Upper lobe of left lung (tissue), 4 donors: Measurements from ENCODE around the gene ZBTB40.

ENCODE experiments used
- EP300 ChIP-seq, 4 donors: sonication (generic); formaldehyde crosslinking; IDR thresholded peaks; one replicate each; pipeline ENCODE4 v1.5.1; 2017; ENCODE audit warnings: antibody characterized with exemption in 4 of 4, control low read depth in 2 of 4
- TF ChIP-seq, protein P1 (sequence below), 6 experiments: fragments of 450-650 bp in 4 of 6; fragments of 200-600 bp in 2 of 6; sonication (generic) in 2 of 6; IDR thresholded peaks; one replicate each; pipeline ENCODE4 v1.5.1; 2016 to 2019; ENCODE audit warnings: antibody characterized with exemption in 6 of 6

DNA sequence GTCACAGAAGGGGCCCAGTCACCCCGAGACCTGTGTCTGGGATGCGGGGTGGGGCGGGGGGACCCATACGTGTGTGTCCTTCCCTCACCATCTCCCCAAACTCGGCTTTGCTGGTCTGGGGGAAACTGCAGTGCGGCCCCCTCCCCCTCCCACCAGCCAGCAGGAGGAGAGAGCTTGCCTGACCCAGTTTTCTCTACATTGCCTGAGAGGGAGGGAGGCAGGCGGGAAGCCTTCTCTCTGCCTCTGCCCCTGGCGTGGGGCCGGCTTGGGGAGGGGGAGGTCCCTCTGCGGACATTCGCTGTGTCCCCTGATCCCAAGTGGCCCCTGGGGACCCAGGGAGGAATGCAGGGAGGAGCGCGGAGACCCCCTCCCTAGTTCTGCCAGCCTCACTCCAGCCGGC, 115.5 kb downstream of the ZBTB40 start:
- TF ChIP-seq, protein P1, sequence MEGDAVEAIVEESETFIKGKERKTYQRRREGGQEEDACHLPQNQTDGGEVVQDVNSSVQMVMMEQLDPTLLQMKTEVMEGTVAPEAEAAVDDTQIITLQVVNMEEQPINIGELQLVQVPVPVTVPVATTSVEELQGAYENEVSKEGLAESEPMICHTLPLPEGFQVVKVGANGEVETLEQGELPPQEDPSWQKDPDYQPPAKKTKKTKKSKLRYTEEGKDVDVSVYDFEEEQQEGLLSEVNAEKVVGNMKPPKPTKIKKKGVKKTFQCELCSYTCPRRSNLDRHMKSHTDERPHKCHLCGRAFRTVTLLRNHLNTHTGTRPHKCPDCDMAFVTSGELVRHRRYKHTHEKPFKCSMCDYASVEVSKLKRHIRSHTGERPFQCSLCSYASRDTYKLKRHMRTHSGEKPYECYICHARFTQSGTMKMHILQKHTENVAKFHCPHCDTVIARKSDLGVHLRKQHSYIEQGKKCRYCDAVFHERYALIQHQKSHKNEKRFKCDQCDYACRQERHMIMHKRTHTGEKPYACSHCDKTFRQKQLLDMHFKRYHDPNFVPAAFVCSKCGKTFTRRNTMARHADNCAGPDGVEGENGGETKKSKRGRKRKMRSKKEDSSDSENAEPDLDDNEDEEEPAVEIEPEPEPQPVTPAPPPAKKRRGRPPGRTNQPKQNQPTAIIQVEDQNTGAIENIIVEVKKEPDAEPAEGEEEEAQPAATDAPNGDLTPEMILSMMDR (IDR thresholded peaks at IDR 0.05): no peak
- TF ChIP-seq EP300 (IDR thresholded peaks at IDR 0.05): no peak
